GM21825 (cell line): Measurements from ENCODE around the gene SNTG2.
"Not testable (repeated sequence)": the region's sequence is repeated elsewhere in the genome, so short reads cannot be mapped to it uniquely, and the experiment has no call there.

Experiments
- ATAC-seq: cut with Tn5 transposase; IDR thresholded peaks from one replicate; pipeline ENCODE4 v1.9.1; 2021; ENCODE audit warnings: mild to moderate bottlenecking, moderate library complexity; ENCODE audit not compliant: unreplicated experiment

The SNTG2 gene

GRCh38 chr2:950080-950966 lies at the start of gene SNTG2:
SNTG2 (plus strand) TSS chr2:950849; CDS start chr2:950997, 148 bp downstream.
- ATAC-seq, result no peak

GRCh38 chr2:902584-902983 lies 48.1 kb upstream of the SNTG2 start:
- ATAC-seq, result no peak

- ATAC-seq, result no peak
These were observed 47.3 kb upstream of the SNTG2 start for GRCh38 chr2:903223-903900.

- no peak for ATAC-seq
These were observed 46.2 kb upstream of the SNTG2 start for GRCh38 chr2:904246-905024.

GRCh38 chr2:905091-905832 lies 45.4 kb upstream of the SNTG2 start:
- no peak for ATAC-seq

- no peak for ATAC-seq
These were observed 44.9 kb upstream of the SNTG2 start for GRCh38 chr2:905833-906140.

- ATAC-seq, result no peak
These were observed 42.9 kb upstream of the SNTG2 start for GRCh38 chr2:907706-908105.

- ATAC-seq, result no peak
These were observed 42.1 kb upstream of the SNTG2 start for GRCh38 chr2:908568-908967.

- not testable (repeated sequence) for ATAC-seq
These were observed 40.8 kb upstream of the SNTG2 start for GRCh38 chr2:909764-910379.

- no peak for ATAC-seq
These were observed 40.0 kb upstream of the SNTG2 start for GRCh38 chr2:910698-911097.

GRCh38 chr2:915979-916378 lies 34.7 kb upstream of the SNTG2 start:
- ATAC-seq, result no peak

GRCh38 chr2:916935-917334 lies 33.7 kb upstream of the SNTG2 start:
- ATAC-seq, result no peak

- no peak for ATAC-seq
These were observed 31.0 kb upstream of the SNTG2 start for GRCh38 chr2:919672-920071.

- no peak for ATAC-seq
These were observed 30.1 kb upstream of the SNTG2 start for GRCh38 chr2:920573-920972.

- ATAC-seq, result no peak
These were observed 29.6 kb upstream of the SNTG2 start for GRCh38 chr2:920999-921398.

- ATAC-seq, result no peak
These were observed 28.5 kb upstream of the SNTG2 start for GRCh38 chr2:922185-922584.

- ATAC-seq, result no peak
These were observed 26.6 kb upstream of the SNTG2 start for GRCh38 chr2:923832-924601.

- no peak for ATAC-seq
These were observed 25.9 kb upstream of the SNTG2 start for GRCh38 chr2:924701-925100.

- no peak for ATAC-seq
These were observed 25.3 kb upstream of the SNTG2 start for GRCh38 chr2:925309-925708.

GRCh38 chr2:925711-926110 lies 24.9 kb upstream of the SNTG2 start:
- no peak for ATAC-seq
